ENCODE data around the gene CD300C. TPM values are rescaled to one million over a fixed set of nuclear protein-coding genes. Genes with fewer than 3 reads are reported as not detected.

CD300C gene
- total and polyA plus RNA-seq, 10 of the 15 experiments (the other 5 are each of a cell fraction or from before 2014, with no cell fraction given) = 0.12 to 0.38 (median 0.23) TPM; not detected in 3

DNA sequence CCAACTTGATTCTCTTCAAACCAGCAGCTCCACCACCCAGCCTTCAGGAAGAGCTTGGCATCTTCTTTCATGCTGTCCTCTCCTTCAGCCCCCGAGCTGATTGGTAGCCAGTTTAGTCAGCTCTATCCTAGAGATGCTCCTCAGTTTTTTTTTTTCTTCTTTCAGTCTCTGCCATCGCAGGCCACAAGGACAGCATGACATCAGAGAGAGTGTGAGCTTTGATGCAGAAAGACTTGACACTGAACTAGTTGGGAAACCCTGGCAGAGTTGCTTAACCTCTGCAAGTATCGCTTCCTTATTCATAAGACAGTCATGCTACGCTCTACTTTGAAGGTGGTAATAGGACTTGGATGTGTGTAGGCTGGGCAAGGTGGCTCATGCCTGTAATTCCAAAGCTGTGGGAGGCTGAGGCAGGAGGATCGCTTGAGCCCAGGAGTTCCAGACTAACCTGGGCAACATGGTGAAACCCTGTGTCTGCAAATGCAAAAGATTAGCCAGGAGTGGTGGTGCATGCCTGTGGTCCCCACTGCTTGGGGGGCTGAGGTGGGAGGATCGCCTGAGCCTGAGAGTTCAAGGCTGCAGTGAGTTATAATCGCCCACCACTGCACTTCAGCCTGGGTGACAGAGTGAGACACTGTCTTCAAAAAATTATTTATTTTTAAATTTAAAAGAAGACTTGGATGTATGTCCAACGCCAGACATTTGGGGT is 17.3 kb downstream of the CD300C start (continued):
- TF ChIP-seq SPI1 (IDR thresholded peaks at IDR 0.05; ENCODE audit: borderline replicate concordance, insufficient read depth, low read depth, low read length) (peak; percentile 92), SREBF1 (IDR thresholded peaks at IDR 0.05; ENCODE audit: low read length) (no peak), SIX5 (IDR thresholded peaks at IDR 0.05; ENCODE audit: low read depth, low read length, severe bottlenecking) (no peak), STAT3 (IDR thresholded peaks at IDR 0.05; ENCODE audit: low read depth, low read length) (no peak), KDM1A (IDR thresholded peaks at IDR 0.05; ENCODE audit: borderline replicate concordance) (no peak), LARP7 (IDR thresholded peaks at IDR 0.05) (no peak), CBX3 (IDR thresholded peaks at IDR 0.05; ENCODE audit: borderline replicate concordance, low read depth) (no peak), TCF12 (IDR thresholded peaks at IDR 0.05; ENCODE audit: low read depth, low read length) (no peak), RBBP5 (conservative IDR thresholded peaks at IDR 0.05) (no peak), CREM (IDR thresholded peaks at IDR 0.05; ENCODE audit: low read depth) (peak; percentile 51; the same call in 1 of the 2 replicates), NBN (IDR thresholded peaks at IDR 0.05) (peak; percentile 92), TARDBP (IDR thresholded peaks at IDR 0.05; ENCODE audit: borderline replicate concordance) (no peak), NR2F1 (conservative IDR thresholded peaks at IDR 0.05) (peak; percentile 72), POLR2A (IDR thresholded peaks at IDR 0.05; ENCODE audit: low read depth, low read length) (no peak), ZNF217 (IDR thresholded peaks at IDR 0.05) (no peak), YY1 (IDR thresholded peaks at IDR 0.05; ENCODE audit: low read depth, low read length) (no peak), STAT1 (conservative IDR thresholded peaks at IDR 0.05) (no peak), ZNF274 (IDR thresholded peaks at IDR 0.05; ENCODE audit: insufficient read depth, insufficient read length) (no peak), POLR2AphosphoS2 (IDR thresholded peaks at IDR 0.05; ENCODE audit: low read depth, low read length) (no peak), HDGF (IDR thresholded peaks at IDR 0.05) (peak; percentile 58; the same call in 1 of the 2 replicates), HDAC2 (IDR thresholded peaks at IDR 0.05) (no peak), PAX5 (IDR thresholded peaks at IDR 0.05; ENCODE audit: borderline replicate concordance, low read depth, low read length) (peak; percentile 58; the same call in 1 of the 2 replicates), PML (IDR thresholded peaks at IDR 0.05; ENCODE audit: low read length) (no peak), BMI1 (IDR thresholded peaks at IDR 0.05; ENCODE audit: borderline replicate concordance) (no peak), ZSCAN29 (IDR thresholded peaks at IDR 0.05) (no peak), POU2F2 (IDR thresholded peaks at IDR 0.05; ENCODE audit: borderline replicate concordance, low read depth, low read length) (0 out of 3 replicates have a peak, but pooled peaks have one; percentile 11), GABPA (IDR thresholded peaks at IDR 0.05; ENCODE audit: low read depth) (no peak), SRF (IDR thresholded peaks at IDR 0.05; ENCODE audit: low read depth in 2 of 2, low read length in 2 of 2) (0 out of 4 replicates have a peak, but pooled peaks of 1 of the 2 experiments have one; percentile 19), BHLHE40 (IDR thresholded peaks at IDR 0.05; ENCODE audit: borderline replicate concordance in 1 of 2, low read depth in 2 of 2, low read length in 1 of 2) (peak; percentile 23 to 53; a peak in 2 of 4 replicates), RCOR1 (conservative IDR thresholded peaks at IDR 0.05; ENCODE audit: low read depth, low read length) (no peak), JUNB (IDR thresholded peaks at IDR 0.05) (no peak), SUZ12 (IDR thresholded peaks at IDR 0.05; ENCODE audit: unreplicated experiment) (no peak), CREB1 (IDR thresholded peaks at IDR 0.05; ENCODE audit: low read depth) (peak; percentile 67)
- TF ChIP-seq, protein P1, sequence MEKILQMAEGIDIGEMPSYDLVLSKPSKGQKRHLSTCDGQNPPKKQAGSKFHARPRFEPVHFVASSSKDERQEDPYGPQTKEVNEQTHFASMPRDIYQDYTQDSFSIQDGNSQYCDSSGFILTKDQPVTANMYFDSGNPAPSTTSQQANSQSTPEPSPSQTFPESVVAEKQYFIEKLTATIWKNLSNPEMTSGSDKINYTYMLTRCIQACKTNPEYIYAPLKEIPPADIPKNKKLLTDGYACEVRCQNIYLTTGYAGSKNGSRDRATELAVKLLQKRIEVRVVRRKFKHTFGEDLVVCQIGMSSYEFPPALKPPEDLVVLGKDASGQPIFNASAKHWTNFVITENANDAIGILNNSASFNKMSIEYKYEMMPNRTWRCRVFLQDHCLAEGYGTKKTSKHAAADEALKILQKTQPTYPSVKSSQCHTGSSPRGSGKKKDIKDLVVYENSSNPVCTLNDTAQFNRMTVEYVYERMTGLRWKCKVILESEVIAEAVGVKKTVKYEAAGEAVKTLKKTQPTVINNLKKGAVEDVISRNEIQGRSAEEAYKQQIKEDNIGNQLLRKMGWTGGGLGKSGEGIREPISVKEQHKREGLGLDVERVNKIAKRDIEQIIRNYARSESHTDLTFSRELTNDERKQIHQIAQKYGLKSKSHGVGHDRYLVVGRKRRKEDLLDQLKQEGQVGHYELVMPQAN (conservative IDR thresholded peaks at IDR 0.05) = no peak
- TF ChIP-seq, protein P2, sequence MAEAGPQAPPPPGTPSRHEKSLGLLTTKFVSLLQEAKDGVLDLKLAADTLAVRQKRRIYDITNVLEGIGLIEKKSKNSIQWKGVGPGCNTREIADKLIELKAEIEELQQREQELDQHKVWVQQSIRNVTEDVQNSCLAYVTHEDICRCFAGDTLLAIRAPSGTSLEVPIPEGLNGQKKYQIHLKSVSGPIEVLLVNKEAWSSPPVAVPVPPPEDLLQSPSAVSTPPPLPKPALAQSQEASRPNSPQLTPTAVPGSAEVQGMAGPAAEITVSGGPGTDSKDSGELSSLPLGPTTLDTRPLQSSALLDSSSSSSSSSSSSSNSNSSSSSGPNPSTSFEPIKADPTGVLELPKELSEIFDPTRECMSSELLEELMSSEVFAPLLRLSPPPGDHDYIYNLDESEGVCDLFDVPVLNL (IDR thresholded peaks at IDR 0.05; ENCODE audit: low read depth, low read length) = no peak

Data from GM12878 (cell line).